Measurements from ENCODE around the gene TASL. TPM values are rescaled to one million over a fixed set of nuclear protein-coding genes. Genes with fewer than 3 reads are reported as not detected.

The TASL gene
- total RNA-seq, 1 donor from 2014 or later = not detected

DNA sequence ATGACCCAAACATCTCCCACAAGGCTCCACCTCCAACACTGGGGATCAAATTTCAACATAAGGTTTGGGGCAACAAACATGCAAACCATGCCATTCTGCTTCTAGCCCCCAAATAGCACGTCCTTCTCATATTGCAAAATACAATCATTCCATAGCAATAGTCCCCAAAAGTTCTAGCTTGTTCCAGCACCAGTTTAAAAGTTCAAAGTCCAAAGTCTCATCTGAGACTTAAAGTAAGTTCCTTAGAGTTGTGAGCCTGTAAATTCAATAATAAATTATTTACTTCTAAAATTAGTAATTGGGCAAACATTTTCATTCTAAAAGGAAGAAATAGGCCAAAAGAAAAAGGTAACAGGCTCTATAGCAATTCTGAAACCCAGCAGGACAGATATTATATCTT, 8.9 kb upstream of the TASL start:
- no peak for DNase-seq (ENCODE audit: low read depth)
- Histone ChIP-seq H3K36me3 (ENCODE audit: control insufficient read depth, insufficient read depth, low read length) (no peaks in the 10 kb centered on the region), H3K27me3 (ENCODE audit: control insufficient read depth, insufficient read depth, low read length) (no peaks in the 10 kb centered on the region), H3K4me3 (ENCODE audit: low read depth, low read length) (no peak overlapping the region)
- no peak for FAIRE-seq
- TF ChIP-seq, protein P1, sequence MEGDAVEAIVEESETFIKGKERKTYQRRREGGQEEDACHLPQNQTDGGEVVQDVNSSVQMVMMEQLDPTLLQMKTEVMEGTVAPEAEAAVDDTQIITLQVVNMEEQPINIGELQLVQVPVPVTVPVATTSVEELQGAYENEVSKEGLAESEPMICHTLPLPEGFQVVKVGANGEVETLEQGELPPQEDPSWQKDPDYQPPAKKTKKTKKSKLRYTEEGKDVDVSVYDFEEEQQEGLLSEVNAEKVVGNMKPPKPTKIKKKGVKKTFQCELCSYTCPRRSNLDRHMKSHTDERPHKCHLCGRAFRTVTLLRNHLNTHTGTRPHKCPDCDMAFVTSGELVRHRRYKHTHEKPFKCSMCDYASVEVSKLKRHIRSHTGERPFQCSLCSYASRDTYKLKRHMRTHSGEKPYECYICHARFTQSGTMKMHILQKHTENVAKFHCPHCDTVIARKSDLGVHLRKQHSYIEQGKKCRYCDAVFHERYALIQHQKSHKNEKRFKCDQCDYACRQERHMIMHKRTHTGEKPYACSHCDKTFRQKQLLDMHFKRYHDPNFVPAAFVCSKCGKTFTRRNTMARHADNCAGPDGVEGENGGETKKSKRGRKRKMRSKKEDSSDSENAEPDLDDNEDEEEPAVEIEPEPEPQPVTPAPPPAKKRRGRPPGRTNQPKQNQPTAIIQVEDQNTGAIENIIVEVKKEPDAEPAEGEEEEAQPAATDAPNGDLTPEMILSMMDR (IDR thresholded peaks at IDR 0.05; ENCODE audit: insufficient read depth, low read length, severe bottlenecking) = no peak

DNA sequence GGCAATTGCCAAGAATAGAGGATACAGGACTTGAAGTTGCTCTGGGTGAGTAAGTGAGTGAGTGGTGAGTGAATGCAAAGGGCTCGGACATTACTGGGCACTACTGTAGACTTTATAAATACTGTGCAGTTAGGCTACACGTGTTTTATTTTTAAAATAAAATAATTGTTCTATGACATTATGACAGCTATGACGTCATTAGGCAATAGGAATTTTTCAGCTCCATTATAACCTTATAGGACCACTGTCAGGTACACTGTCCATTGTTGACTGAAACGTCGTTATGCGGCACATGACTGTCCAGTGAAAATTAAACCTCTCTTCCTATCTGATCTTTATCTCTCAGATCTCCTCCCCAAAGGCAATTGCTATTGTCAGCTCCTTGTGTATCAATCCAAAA, 5.1 kb upstream of the TASL start:
- DNase-seq (ENCODE audit: low read depth) = no peak
- Histone ChIP-seq H3K4me3 (ENCODE audit: low read depth, low read length) (no peak overlapping the region), H3K27me3 (ENCODE audit: control insufficient read depth, insufficient read depth, low read length) (no peaks in the 10 kb centered on the region), H3K36me3 (ENCODE audit: control insufficient read depth, insufficient read depth, low read length) (no peaks in the 10 kb centered on the region)
- FAIRE-seq = no peak
- TF ChIP-seq, protein P1 (IDR thresholded peaks at IDR 0.05; ENCODE audit: insufficient read depth, low read length, severe bottlenecking) = no peak

DNA sequence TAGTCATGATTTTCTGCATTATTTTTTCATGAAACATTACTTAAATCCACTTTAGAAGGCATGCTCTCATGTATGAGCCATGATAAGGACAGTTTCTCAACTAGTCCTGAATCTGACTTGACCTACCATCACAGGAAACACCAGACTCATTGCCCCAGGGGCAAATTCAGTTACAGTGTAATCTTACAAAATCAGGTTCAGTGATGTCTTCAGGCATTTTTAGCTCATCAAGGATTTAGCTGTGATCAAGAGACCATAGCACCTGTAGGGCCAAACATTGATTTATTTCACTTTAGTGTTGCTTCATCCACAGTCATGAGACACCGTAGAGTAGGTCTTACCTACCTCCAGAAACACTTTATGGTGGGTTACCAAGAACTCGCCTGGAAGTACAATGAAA, 3.1 kb upstream of the TASL start:
- no peaks in the 10 kb centered on the region for H3K36me3 ChIP-seq (ENCODE audit: control insufficient read depth, insufficient read depth, low read length)
- TF ChIP-seq, protein P1 (IDR thresholded peaks at IDR 0.05; ENCODE audit: insufficient read depth, low read length, severe bottlenecking) = no peak
- FAIRE-seq (no peak), DNase-seq (ENCODE audit: low read depth) (peak; percentile 45)
- no peak overlapping the region for H3K4me3 ChIP-seq (ENCODE audit: low read depth, low read length)
- no peaks in the 10 kb centered on the region for H3K27me3 ChIP-seq (ENCODE audit: control insufficient read depth, insufficient read depth, low read length)

DNA sequence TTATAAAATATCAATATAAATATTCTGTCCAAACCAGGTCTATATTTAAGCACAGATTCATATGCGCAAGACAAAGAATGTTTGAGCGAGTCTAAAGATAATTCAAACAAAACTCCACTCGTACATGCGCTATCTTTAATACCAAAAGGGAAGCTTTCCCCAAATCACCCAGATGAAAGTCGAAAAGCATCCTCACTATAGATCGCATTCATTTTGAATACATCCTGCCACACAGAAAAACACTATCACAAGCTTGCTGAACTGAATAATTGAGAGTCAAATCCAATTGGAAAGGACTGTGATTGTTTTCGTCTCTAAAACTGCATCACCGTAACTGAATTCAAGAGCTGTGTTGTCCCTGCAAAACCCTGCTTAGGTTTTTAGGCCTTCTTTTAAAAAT, 685 bp downstream of the TASL start:
- TF ChIP-seq, protein P1 (IDR thresholded peaks at IDR 0.05; ENCODE audit: insufficient read depth, low read length, severe bottlenecking) = no peak
- Histone ChIP-seq H3K4me3 (ENCODE audit: low read depth, low read length) (no peak overlapping the region), H3K36me3 (ENCODE audit: control insufficient read depth, insufficient read depth, low read length) (no peaks in the 10 kb centered on the region), H3K27me3 (ENCODE audit: control insufficient read depth, insufficient read depth, low read length) (no peaks in the 10 kb centered on the region)
- no peak for DNase-seq (ENCODE audit: low read depth)
- FAIRE-seq = no peak

DNA sequence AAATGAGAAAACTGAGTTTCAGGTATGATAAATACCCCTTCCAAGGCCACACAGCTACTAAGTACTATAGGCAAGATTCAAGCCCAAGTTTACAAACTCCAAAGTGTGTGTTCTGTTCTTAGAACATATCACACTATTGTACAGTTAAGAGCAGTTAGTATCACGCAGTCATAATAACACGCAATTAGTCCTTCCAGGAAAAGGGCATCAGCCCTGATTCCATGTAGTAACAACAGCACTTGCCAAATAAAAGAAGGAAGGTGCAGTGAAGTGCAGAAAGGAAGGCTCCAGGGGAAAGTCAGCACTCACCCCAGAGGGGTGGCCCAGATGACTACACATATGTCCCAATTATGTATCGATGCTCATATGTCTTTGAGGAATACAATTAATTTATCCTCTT, 4.4 kb downstream of the TASL start:
- H3K36me3 ChIP-seq (ENCODE audit: control insufficient read depth, insufficient read depth, low read length) = no peaks in the 10 kb centered on the region
- no peaks in the 10 kb centered on the region for H3K27me3 ChIP-seq (ENCODE audit: control insufficient read depth, insufficient read depth, low read length)
- FAIRE-seq (no peak), DNase-seq (ENCODE audit: low read depth) (no peak)
- TF ChIP-seq, protein P1 (IDR thresholded peaks at IDR 0.05; ENCODE audit: insufficient read depth, low read length, severe bottlenecking) = no peak
- no peak overlapping the region for H3K4me3 ChIP-seq (ENCODE audit: low read depth, low read length)

DNA sequence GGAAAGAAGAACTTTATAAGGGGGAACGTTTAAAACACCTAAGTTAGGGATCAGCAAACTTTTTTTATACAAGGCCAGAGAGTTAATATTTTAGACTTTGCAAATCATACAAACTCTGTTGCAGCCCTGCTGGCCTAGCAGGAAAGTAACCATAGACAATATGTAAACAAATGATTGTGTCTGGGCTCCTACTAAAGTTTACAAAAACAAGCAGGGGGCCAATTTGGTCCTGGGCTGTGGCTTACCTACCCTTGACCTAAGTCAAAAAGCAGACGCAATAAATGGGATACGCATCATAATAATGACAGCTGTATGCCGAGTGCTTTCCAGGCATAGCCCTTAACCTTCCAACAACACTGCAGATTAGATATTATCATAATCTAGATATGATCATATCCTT, 4.9 kb downstream of the TASL start:
- DNase-seq (ENCODE audit: low read depth) (no peak), FAIRE-seq (no peak)
- no peaks in the 10 kb centered on the region for H3K36me3 ChIP-seq (ENCODE audit: control insufficient read depth, insufficient read depth, low read length)
- H3K27me3 ChIP-seq (ENCODE audit: control insufficient read depth, insufficient read depth, low read length) = no peaks in the 10 kb centered on the region
- no peak overlapping the region for H3K4me3 ChIP-seq (ENCODE audit: low read depth, low read length)
- TF ChIP-seq, protein P1 (IDR thresholded peaks at IDR 0.05; ENCODE audit: insufficient read depth, low read length, severe bottlenecking) = no peak
